ENCODE data around the gene FMNL2.
A peak's percentile ranks its signal among the peaks of the same experiment; 100 is the strongest.
"Not testable (repeated sequence)": the region's sequence is repeated elsewhere in the genome, so short reads cannot be mapped to it uniquely, and the experiment has no call there.

Gene FMNL2

GRCh38 chr2:152468899-152469692 is 134.1 kb downstream of the FMNL2 start (continued):
- peak; percentile 33; the same call in 1 of the 2 replicates for TF ChIP-seq ZNF629 (tag by site-specific recombination; IDR thresholded peaks at IDR 0.05)

- ChIA-PET POLR2A (no interaction called here), CTCF (interaction anchor here (0.5 to 0.8 kb wide), 2 partner anchors 15 to 36 kb away, joined by 3 read pairs; no protein-coding TSS in a partner anchor)
- TF ChIP-seq ZNF112 (tag by site-specific recombination; IDR thresholded peaks at IDR 0.05) = no peak
- TF ChIP-seq, protein P1, sequence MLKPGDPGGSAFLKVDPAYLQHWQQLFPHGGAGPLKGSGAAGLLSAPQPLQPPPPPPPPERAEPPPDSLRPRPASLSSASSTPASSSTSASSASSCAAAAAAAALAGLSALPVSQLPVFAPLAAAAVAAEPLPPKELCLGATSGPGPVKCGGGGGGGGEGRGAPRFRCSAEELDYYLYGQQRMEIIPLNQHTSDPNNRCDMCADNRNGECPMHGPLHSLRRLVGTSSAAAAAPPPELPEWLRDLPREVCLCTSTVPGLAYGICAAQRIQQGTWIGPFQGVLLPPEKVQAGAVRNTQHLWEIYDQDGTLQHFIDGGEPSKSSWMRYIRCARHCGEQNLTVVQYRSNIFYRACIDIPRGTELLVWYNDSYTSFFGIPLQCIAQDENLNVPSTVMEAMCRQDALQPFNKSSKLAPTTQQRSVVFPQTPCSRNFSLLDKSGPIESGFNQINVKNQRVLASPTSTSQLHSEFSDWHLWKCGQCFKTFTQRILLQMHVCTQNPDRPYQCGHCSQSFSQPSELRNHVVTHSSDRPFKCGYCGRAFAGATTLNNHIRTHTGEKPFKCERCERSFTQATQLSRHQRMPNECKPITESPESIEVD (tag by site-specific recombination; IDR thresholded peaks at IDR 0.05) = peak; percentile 16; the same call in 1 of the 2 replicates
- Histone ChIP-seq H3K4me1 (ENCODE audit: control insufficient read depth, insufficient read depth, low read length) (peaks cover 31% of the 10 kb centered on the region), H3K9me3 (ENCODE audit: control insufficient read depth, insufficient read depth, low read depth, low read length) (no peaks in the 10 kb centered on the region), H3K27ac (ENCODE audit: extremely low read depth, low read depth, low read length) (no peak overlapping the region), H3K4me3 (ENCODE audit: low read depth, low read length) (no peak overlapping the region), H3K36me3 (ENCODE audit: control insufficient read depth in 2 of 2, insufficient read depth in 1 of 2, low read length in 2 of 2) (no peaks in the 10 kb centered on the region)
Observed at GRCh38 chr2:152470861-152471854, 136.2 kb downstream of the FMNL2 start.

DNA sequence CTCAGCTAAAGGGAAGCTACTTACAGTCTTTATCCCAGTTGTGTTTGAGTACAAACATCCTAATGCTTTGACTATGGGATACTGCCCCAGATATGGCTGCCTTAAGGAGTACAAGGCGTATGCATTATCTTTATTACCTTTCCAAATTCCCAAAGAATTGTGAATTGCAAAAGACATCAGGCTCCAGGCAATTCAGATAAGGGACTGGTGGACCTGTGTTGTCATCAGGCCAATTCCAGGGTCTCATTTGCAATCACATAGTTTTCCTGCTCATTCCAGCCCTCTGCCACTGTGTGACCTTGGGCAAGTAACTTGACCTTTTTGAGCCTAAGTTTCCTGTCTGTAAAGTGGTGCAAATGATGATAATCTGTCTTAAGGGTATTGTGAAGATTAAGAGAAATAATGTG is 137.5 kb downstream of the FMNL2 start:
- Histone ChIP-seq H3K36me3 (ENCODE audit: control insufficient read depth in 2 of 2, insufficient read depth in 1 of 2, low read length in 2 of 2) (no peaks in the 10 kb centered on the region), H3K9me3 (ENCODE audit: control insufficient read depth, insufficient read depth, low read depth, low read length) (no peaks in the 10 kb centered on the region), H3K4me1 (ENCODE audit: control insufficient read depth, insufficient read depth, low read length) (peaks cover 20% of the 10 kb centered on the region), H3K4me3 (ENCODE audit: low read depth, low read length) (no peak overlapping the region), H3K27ac (ENCODE audit: extremely low read depth, low read depth, low read length) (no peak overlapping the region)
- ChIA-PET POLR2A (no interaction called here), CTCF (interaction anchor here (0.8 to 1.1 kb wide), 2 partner anchors 14 to 17 kb away, joined by 3 to 4 read pairs; no protein-coding TSS in a partner anchor)
- TF ChIP-seq ZXDB (tag by site-specific recombination; IDR thresholded peaks at IDR 0.05) (peak; percentile 56; the same call in 1 of the 2 replicates), OSR2 (tag by site-specific recombination; IDR thresholded peaks at IDR 0.05) (0 out of 2 replicates have a peak, but pooled peaks have one; percentile 35)
- TF ChIP-seq, protein P2, sequence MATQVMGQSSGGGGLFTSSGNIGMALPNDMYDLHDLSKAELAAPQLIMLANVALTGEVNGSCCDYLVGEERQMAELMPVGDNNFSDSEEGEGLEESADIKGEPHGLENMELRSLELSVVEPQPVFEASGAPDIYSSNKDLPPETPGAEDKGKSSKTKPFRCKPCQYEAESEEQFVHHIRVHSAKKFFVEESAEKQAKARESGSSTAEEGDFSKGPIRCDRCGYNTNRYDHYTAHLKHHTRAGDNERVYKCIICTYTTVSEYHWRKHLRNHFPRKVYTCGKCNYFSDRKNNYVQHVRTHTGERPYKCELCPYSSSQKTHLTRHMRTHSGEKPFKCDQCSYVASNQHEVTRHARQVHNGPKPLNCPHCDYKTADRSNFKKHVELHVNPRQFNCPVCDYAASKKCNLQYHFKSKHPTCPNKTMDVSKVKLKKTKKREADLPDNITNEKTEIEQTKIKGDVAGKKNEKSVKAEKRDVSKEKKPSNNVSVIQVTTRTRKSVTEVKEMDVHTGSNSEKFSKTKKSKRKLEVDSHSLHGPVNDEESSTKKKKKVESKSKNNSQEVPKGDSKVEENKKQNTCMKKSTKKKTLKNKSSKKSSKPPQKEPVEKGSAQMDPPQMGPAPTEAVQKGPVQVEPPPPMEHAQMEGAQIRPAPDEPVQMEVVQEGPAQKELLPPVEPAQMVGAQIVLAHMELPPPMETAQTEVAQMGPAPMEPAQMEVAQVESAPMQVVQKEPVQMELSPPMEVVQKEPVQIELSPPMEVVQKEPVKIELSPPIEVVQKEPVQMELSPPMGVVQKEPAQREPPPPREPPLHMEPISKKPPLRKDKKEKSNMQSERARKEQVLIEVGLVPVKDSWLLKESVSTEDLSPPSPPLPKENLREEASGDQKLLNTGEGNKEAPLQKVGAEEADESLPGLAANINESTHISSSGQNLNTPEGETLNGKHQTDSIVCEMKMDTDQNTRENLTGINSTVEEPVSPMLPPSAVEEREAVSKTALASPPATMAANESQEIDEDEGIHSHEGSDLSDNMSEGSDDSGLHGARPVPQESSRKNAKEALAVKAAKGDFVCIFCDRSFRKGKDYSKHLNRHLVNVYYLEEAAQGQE (tag by site-specific recombination; IDR thresholded peaks at IDR 0.05) = no peak

- H3K4me1 ChIP-seq (ENCODE audit: control insufficient read depth, insufficient read depth, low read length) = peaks cover 20% of the 10 kb centered on the region
- CTCF ChIA-PET = interaction anchor here (1.1 kb wide), 1 partner anchor 18 kb away, joined by 4 read pairs; no protein-coding TSS in a partner anchor
- H3K36me3 ChIP-seq (ENCODE audit: control insufficient read depth in 2 of 2, insufficient read depth in 1 of 2, low read length in 2 of 2) = no peaks in the 10 kb centered on the region
- H3K4me3 ChIP-seq (ENCODE audit: low read depth, low read length) = no peak overlapping the region
- TF ChIP-seq ZNF398 (tag by site-specific recombination; IDR thresholded peaks at IDR 0.05) = 0 out of 2 replicates have a peak, but pooled peaks have one; percentile 21
- TF ChIP-seq ZNF223 (tag by site-specific recombination; IDR thresholded peaks at IDR 0.05) = no peak
- TF ChIP-seq GLIS1 (tag by site-specific recombination; IDR thresholded peaks at IDR 0.05) = peak; percentile 32
- TF ChIP-seq ZNF19 (tag by site-specific recombination; IDR thresholded peaks at IDR 0.05; ENCODE audit: low read depth) = no peak
- TF ChIP-seq ZBTB44 (tag by site-specific recombination; IDR thresholded peaks at IDR 0.05) = peak; percentile 64; the same call in 1 of the 2 replicates
- no peaks in the 10 kb centered on the region for H3K9me3 ChIP-seq (ENCODE audit: control insufficient read depth, insufficient read depth, low read depth, low read length)
- POLR2A ChIA-PET = no interaction called here
- no peak overlapping the region for H3K27ac ChIP-seq (ENCODE audit: extremely low read depth, low read depth, low read length)
Observed at GRCh38 chr2:152473151-152473857, 138.3 kb downstream of the FMNL2 start.

DNA sequence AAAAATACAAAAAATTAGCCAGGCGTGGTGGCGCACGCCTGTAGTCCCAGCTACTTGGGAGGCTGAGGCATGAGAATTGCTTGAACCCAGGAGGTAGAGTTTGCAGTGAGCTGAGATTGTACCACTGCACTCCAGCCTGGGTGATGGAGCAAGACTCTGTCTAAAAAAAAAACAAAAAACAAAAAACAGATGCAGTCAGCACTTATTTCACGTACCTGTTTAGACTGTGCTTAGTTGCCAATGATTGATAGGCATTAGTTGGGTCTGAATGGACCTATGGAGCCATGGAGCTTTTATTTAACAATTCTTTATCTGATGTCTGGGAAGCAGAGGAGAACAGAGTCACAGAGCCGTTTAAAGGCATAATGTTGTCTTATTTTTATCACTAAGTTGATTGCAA is 139.5 kb downstream of the FMNL2 start:
- H3K4me3 ChIP-seq (ENCODE audit: low read depth, low read length); H3K36me3 ChIP-seq (ENCODE audit: control insufficient read depth in 2 of 2, insufficient read depth in 1 of 2, low read length in 2 of 2); POLR2A ChIA-PET; H3K27ac ChIP-seq (ENCODE audit: extremely low read depth, low read depth, low read length); H3K9me3 ChIP-seq (ENCODE audit: control insufficient read depth, insufficient read depth, low read depth, low read length); H3K4me1 ChIP-seq (ENCODE audit: control insufficient read depth, insufficient read depth, low read length): not testable (repeated sequence)
- CTCF ChIA-PET = interaction anchor here (1.3 kb wide), 1 partner anchor 11 kb away, joined by 3 read pairs; no protein-coding TSS in a partner anchor

Data from HEK293 (cell line).